B cell (primary cell): Measurements from ENCODE around the gene PTPRN.

Experiments used
- EZH2 ChIP-seq: IDR thresholded peaks from 2 replicates; pipeline ENCODE4 v1.6.1; 2012; ENCODE audit warnings: borderline replicate concordance, low read depth, mild to moderate bottlenecking, moderate library complexity, low read length; ENCODE audit not compliant: insufficient read depth, poor library complexity, severe bottlenecking
- TF ChIP-seq, protein P1 (sequence below): fragments of 200-600 bp; IDR thresholded peaks from one replicate; pipeline ENCODE4 v1.8.0; 2022; ENCODE audit warnings: antibody characterized with exemption, mild to moderate bottlenecking

GRCh38 chr2:219291910-219292490 lies 17.2 kb downstream of the PTPRN start:
- TF ChIP-seq, protein P1, sequence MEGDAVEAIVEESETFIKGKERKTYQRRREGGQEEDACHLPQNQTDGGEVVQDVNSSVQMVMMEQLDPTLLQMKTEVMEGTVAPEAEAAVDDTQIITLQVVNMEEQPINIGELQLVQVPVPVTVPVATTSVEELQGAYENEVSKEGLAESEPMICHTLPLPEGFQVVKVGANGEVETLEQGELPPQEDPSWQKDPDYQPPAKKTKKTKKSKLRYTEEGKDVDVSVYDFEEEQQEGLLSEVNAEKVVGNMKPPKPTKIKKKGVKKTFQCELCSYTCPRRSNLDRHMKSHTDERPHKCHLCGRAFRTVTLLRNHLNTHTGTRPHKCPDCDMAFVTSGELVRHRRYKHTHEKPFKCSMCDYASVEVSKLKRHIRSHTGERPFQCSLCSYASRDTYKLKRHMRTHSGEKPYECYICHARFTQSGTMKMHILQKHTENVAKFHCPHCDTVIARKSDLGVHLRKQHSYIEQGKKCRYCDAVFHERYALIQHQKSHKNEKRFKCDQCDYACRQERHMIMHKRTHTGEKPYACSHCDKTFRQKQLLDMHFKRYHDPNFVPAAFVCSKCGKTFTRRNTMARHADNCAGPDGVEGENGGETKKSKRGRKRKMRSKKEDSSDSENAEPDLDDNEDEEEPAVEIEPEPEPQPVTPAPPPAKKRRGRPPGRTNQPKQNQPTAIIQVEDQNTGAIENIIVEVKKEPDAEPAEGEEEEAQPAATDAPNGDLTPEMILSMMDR: no peak
- no peak for TF ChIP-seq EZH2
